Gastrocnemius medialis (tissue), 4 donors: ENCODE data around the gene EEF1A2. TPM values are rescaled to one million over a fixed set of nuclear protein-coding genes. Genes with fewer than 3 reads are reported as not detected.

Source experiments
- ATAC-seq, 2 donors: fragments of 150-250 bp; one replicate each; pipeline ENCODE4 v1.9.1; 2016
- DNase-seq, 2 donors: peaks; one replicate each; pipeline ENCODE4 v3.0.0-alpha.2; 2019
- H3K27ac ChIP-seq, 4 donors: fragments of 200-600 bp; sonication (generic); 1 replicate in 1 of 4; 2 replicates in 3 of 4; pipeline ENCODE4 v1.5.1; 2016 to 2018; ENCODE audit warnings: mild to moderate bottlenecking in 2 of 4, moderate library complexity in 1 of 4
- H3K27me3 ChIP-seq, 3 donors: fragments of 200-600 bp; sonication (generic) in 2 of 3; 1 replicate in 1 of 3; 2 replicates in 2 of 3; pipeline versions ENCODE4 v1.5.1 to v1.6.0; 2016 to 2019; ENCODE audit warnings: mild to moderate bottlenecking in 1 of 3, moderate library complexity in 1 of 3
- H3K36me3 ChIP-seq, 2 donors: fragments of 200-600 bp; sonication (generic) in 1 of 2; one replicate each; pipeline ENCODE4 v1.5.1; 2017 to 2018
- H3K4me1 ChIP-seq, 2 donors: fragments of 200-600 bp; sonication (generic) in 1 of 2; one replicate each; pipeline ENCODE4 v1.5.1; 2016 to 2017; ENCODE audit warnings: mild to moderate bottlenecking in 2 of 2
- H3K4me3 ChIP-seq, 4 donors: fragments of 200-600 bp; sonication (generic) in 3 of 4; 1 replicate in 1 of 4; 2 replicates in 3 of 4; pipeline ENCODE4 v1.5.1; 2016 to 2019; ENCODE audit warnings: mild to moderate bottlenecking in 2 of 4
- H3K9me3 ChIP-seq, 3 donors: fragments of 200-600 bp; sonication (generic) in 2 of 3; 1 replicate in 1 of 3; 2 replicates in 2 of 3; pipeline ENCODE4 v1.5.1; 2016 to 2019
- POLR2A ChIP-seq, 2 donors: fragments of 450-650 bp; IDR thresholded peaks; one replicate each; pipeline ENCODE4 v1.6.1; 2017; ENCODE audit warnings: antibody characterized with exemption in 2 of 2, mild to moderate bottlenecking in 2 of 2, moderate library complexity in 2 of 2
- in situ Hi-C, 4 donors: fragments of 200-750 bp; cut with MboI; loops; one replicate each; pipeline versions ENCODE4 v1.15.0 to v1.8.0; 2017; ENCODE audit warnings: low sequenced_read_pairs in 4 of 4
- intact Hi-C: fragments of 100-400 bp; cut with DNase I; formaldehyde crosslinking; loops from one replicate; pipeline ENCODE4 v1.15.1; 2023; ENCODE audit warnings: low total_unique reads
- total RNA-seq, 4 donors: library from RNA; depleted of rRNA; stranded (reverse); fragments of >200 nt; gene quantifications; one replicate each; pipeline versions ENCODE4 v1.1.0 to v1.2.3, GENCODE V29; 2016
- TF ChIP-seq, protein P1 (sequence below), 5 experiments: fragments of 450-650 bp in 3 of 5; fragments of 200-600 bp in 2 of 5; sonication (generic) in 2 of 5; IDR thresholded peaks in 4 of 5; conservative IDR thresholded peaks in 1 of 5; 1 replicate in 4 of 5; 2 replicates in 1 of 5; pipeline ENCODE4 v1.5.1; 2016 to 2019; ENCODE audit warnings: antibody characterized with exemption in 5 of 5, mild to moderate bottlenecking in 3 of 5, moderate library complexity in 3 of 5

Gene EEF1A2
- total RNA-seq, 4 donors from 2014 or later = 1,736 to 2,603 (median 2,395) TPM

DNA sequence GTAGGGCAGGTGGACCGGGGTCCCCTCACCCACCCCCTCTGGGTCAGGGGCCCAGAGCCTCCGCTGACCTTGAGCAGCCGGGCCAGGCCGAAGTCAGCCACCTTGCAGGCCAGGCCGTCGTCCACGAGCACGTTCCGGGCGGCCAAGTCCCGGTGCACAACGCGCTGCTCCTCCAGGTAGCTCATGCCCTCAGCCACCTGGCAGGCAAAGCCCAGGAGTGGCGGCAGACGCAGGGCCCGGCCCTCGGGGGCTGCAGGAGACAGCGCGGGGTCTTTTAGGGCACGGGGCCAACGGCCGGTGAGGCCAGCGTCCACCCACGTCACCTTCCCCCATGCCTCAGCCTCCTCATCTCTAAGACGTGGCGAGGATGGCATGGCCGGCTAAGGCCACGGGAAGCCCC is 42.5 kb upstream of the EEF1A2 start:
- Histone ChIP-seq H3K36me3 (no peaks in the 10 kb centered on the region), H3K4me3 (no peak overlapping the region), H3K4me1 (peaks cover 0 to 4% of the 10 kb centered on the region in 2 donors), H3K27me3 (peaks cover 4 to 10% (median 8%) of the 10 kb centered on the region in 3 donors), H3K27ac (no peak overlapping the region), H3K9me3 (no peaks in the 10 kb centered on the region)
- in situ Hi-C loops (loop anchor here in 1 of 4 donors (25.0 kb wide), 1 partner anchor 96 kb away; the partner anchor contains the start of gene GMEB2), intact Hi-C loops (no loop called here)
- no peak for ATAC-seq
- TF ChIP-seq, protein P1, sequence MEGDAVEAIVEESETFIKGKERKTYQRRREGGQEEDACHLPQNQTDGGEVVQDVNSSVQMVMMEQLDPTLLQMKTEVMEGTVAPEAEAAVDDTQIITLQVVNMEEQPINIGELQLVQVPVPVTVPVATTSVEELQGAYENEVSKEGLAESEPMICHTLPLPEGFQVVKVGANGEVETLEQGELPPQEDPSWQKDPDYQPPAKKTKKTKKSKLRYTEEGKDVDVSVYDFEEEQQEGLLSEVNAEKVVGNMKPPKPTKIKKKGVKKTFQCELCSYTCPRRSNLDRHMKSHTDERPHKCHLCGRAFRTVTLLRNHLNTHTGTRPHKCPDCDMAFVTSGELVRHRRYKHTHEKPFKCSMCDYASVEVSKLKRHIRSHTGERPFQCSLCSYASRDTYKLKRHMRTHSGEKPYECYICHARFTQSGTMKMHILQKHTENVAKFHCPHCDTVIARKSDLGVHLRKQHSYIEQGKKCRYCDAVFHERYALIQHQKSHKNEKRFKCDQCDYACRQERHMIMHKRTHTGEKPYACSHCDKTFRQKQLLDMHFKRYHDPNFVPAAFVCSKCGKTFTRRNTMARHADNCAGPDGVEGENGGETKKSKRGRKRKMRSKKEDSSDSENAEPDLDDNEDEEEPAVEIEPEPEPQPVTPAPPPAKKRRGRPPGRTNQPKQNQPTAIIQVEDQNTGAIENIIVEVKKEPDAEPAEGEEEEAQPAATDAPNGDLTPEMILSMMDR (IDR thresholded peaks at IDR 0.05 in 4 of 5, conservative IDR thresholded peaks at IDR 0.05 in 1 of 5) = no peak
- no peak for TF ChIP-seq POLR2A (IDR thresholded peaks at IDR 0.05)
- DNase-seq = no peak

DNA sequence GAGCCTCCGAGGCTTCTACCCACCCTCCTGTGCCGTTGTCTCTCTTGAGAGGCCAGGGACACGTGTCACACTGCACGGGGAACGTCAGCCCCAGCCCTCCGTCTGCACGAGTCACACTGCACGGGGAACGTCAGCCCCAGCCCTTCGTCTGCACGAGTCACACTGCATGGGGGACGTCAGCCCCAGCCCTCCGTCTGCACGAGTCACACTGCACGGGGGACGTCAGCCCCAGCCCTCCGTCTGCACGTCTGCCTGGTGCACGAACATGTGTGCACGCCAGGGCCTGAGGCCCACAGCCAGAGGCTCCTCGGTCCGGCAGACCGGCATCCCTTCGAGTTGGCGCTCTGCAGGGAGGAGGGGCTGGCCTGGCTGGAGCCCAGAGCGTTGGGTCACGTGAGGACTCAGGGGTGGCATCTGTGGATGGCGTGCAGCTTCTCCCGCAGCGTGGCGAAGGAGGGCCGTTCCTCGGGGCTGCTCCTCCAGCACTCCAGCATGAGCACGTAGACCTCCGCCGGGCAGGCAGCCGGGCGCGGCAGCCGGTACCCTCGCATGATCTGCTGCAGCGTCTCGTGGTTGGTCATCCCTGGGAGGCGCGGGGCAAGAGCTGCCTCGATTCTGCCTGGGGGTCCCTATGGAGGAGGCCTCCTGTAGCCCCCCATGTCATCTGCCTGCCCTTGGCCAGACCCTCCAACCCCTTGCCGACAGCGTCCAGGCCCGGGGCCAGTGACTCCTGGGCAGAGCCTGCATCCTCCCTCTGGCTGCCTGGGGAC is 41.7 kb upstream of the EEF1A2 start:
- Histone ChIP-seq H3K4me1 (peaks cover 0 to 4% of the 10 kb centered on the region in 2 donors), H3K27ac (no peak overlapping the region), H3K4me3 (no peak overlapping the region), H3K27me3 (peaks cover 4 to 11% (median 8%) of the 10 kb centered on the region in 3 donors), H3K9me3 (no peaks in the 10 kb centered on the region), H3K36me3 (no peaks in the 10 kb centered on the region)
- ATAC-seq = no peak
- TF ChIP-seq POLR2A (IDR thresholded peaks at IDR 0.05) = no peak
- TF ChIP-seq, protein P1 (IDR thresholded peaks at IDR 0.05 in 4 of 5, conservative IDR thresholded peaks at IDR 0.05 in 1 of 5) = no peak
- DNase-seq = no peak
- intact Hi-C loops = no loop called here
- in situ Hi-C loops = loop anchor here in 1 of 4 donors (25.0 kb wide), 1 partner anchor 97 kb away; the partner anchor contains the start of gene GMEB2

DNA sequence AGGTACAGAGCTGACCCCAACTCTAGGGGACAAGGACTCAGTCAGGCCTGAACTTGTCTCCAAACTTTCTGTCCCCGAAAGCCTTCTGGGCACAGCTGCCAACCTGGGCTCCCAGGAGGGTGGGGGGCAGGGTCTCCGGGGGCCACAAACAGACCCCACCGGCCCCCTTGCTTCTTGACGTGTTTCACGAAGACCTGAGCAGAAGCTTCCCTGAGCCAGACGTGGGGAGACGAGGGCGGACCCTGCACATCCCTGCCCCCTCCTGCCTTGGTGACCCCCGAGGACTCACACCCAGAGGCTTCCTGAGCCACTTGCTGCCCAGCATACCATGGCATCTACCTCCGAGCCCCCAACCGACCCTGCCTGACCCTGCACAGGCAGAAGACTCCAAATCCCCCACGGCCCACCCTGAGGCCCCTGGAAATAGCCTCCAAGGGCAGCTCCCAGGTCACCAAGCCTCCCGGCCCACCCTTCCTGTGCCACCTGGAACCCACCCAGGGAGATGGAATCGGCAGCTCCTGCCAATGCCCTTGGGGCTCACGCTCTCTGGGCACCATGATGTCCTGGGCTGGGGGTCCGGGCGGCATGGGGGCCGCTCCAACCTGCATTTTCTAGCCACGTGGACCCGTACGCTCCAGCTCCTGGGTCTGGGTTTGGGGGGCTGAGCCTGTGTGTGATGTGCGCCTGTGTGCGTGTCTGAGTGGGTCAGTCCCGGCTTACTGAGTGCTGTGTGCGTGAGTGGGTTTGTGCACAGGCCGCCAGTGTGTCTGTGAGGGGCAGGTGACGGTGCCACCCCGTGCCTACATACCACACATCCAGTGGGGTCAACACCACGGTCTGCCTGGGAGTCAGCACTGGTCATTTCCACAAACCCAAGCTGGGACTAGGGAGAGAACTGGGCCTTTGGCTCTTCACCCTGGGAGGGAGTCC is 40.8 kb upstream of the EEF1A2 start:
- Histone ChIP-seq H3K27me3 (peaks cover 9 to 19% (median 16%) of the 10 kb centered on the region in 3 donors), H3K27ac (no peak overlapping the region), H3K9me3 (no peaks in the 10 kb centered on the region), H3K4me1 (peaks cover 0 to 4% of the 10 kb centered on the region in 2 donors), H3K36me3 (no peaks in the 10 kb centered on the region), H3K4me3 (no peak overlapping the region)
- ATAC-seq (no peak), DNase-seq (no peak)
- TF ChIP-seq, protein P1 (IDR thresholded peaks at IDR 0.05 in 4 of 5, conservative IDR thresholded peaks at IDR 0.05 in 1 of 5) = no peak
- TF ChIP-seq POLR2A (IDR thresholded peaks at IDR 0.05) = no peak
- intact Hi-C loops (loop anchor here (2.0 to 5.0 kb wide), 2 partner anchors 73 to 257 kb away; no protein-coding TSS in a partner anchor), in situ Hi-C loops (loop anchor here in 1 of 4 donors (25.0 kb wide), 1 partner anchor 98 kb away; the partner anchor contains the start of gene GMEB2)

DNA sequence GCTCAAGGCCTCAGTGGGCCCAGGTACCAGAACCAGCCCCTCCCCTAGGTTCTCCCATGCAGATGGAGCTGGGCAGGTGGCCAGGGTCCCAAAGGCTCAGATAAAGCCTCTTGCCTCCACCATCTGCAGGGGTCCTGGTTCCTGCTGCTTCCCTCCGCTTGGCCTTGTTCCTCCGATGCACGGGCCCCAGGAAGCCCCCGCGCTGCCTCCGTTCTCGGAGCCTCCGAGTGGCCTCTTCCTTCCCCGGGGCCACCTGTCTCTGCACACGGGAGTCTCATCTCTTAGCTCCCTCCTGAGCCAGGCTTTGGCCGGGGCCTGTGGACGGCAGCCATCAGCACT is 40.2 kb upstream of the EEF1A2 start:
- peaks cover 16 to 25% (median 22%) of the 10 kb centered on the region in 3 donors for H3K27me3 ChIP-seq
- H3K4me3 ChIP-seq = no peak overlapping the region
- intact Hi-C loops = loop anchor here (2.0 to 5.0 kb wide), 2 partner anchors 73 to 258 kb away; no protein-coding TSS in a partner anchor
- no peak for DNase-seq
- TF ChIP-seq, protein P1 (IDR thresholded peaks at IDR 0.05 in 4 of 5, conservative IDR thresholded peaks at IDR 0.05 in 1 of 5) = no peak
- no peak for TF ChIP-seq POLR2A (IDR thresholded peaks at IDR 0.05)
- no peaks in the 10 kb centered on the region for H3K9me3 ChIP-seq
- no peaks in the 10 kb centered on the region for H3K36me3 ChIP-seq
- peaks cover 0 to 4% of the 10 kb centered on the region in 2 donors for H3K4me1 ChIP-seq
- H3K27ac ChIP-seq = no peak overlapping the region
- ATAC-seq = no peak
- in situ Hi-C loops = loop anchor here in 1 of 4 donors (25.0 kb wide), 1 partner anchor 98 kb away; the partner anchor contains the start of gene GMEB2
